NT2/D1 (cell line): Measurements from ENCODE around the gene PRICKLE2.

ENCODE experiments used
- SUZ12 ChIP-seq: IDR thresholded peaks from 2 replicates; pipeline ENCODE4 v1.6.1; 2011; ENCODE audit not compliant: insufficient read length, insufficient read depth; ENCODE audit errors: extremely low read depth
- YY1 ChIP-seq: IDR thresholded peaks from 2 replicates; pipeline ENCODE4 v1.6.1; 2011; ENCODE audit not compliant: insufficient read length, insufficient read depth
- ZNF274 ChIP-seq: IDR thresholded peaks from 2 replicates; pipeline ENCODE4 v1.6.1; 2011; ENCODE audit warnings: mild to moderate bottlenecking, low read depth, low read length

- TF ChIP-seq ZNF274: no peak
- no peak for TF ChIP-seq YY1
- TF ChIP-seq SUZ12: no peak
Measured at GRCh38 chr3:64239841-64240240, 14.6 kb upstream of the PRICKLE2 start.
